DOHH2 (cell line): ENCODE data around the gene PBRM1.

Experiments used
- H3F3A ChIP-seq: fragments of 200-600 bp; sonication (generic), shearing (Covaris generic); 2 replicates; pipeline ENCODE4 v1.6.0; 2016; ENCODE audit warnings: antibody characterized with exemption, mild to moderate bottlenecking; ENCODE audit not compliant: control insufficient read depth, insufficient read depth
- H3K27ac ChIP-seq: fragments of 200-600 bp; sonication (generic); 2 replicates; pipeline ENCODE4 v1.5.1; 2014; ENCODE audit warnings: low read depth, mild to moderate bottlenecking, low read length, moderate library complexity
- H3K27me3 ChIP-seq: fragments of 200-600 bp; sonication (generic); 2 replicates; pipeline ENCODE4 v1.6.1; 2014; ENCODE audit warnings: mild to moderate bottlenecking, low read length, mixed read lengths; ENCODE audit not compliant: control insufficient read depth
- H3K36me3 ChIP-seq: fragments of 200-600 bp; sonication (generic); 2 replicates; pipeline ENCODE4 v1.6.1; 2014; ENCODE audit warnings: mild to moderate bottlenecking, low read length, moderate library complexity, mixed read lengths; ENCODE audit not compliant: control insufficient read depth
- H3K4me1 ChIP-seq: fragments of 200-600 bp; sonication (generic); 2 replicates; pipeline ENCODE4 v1.6.1; 2014; ENCODE audit warnings: mild to moderate bottlenecking, low read length, mixed read lengths; ENCODE audit not compliant: control insufficient read depth
- H3K4me2 ChIP-seq: fragments of 200-600 bp; sonication (generic); 2 replicates; pipeline ENCODE4 v1.6.0; 2014; ENCODE audit warnings: mild to moderate bottlenecking, low read length, moderate library complexity
- H3K4me3 ChIP-seq: fragments of 200-600 bp; sonication (generic); 2 replicates; pipeline ENCODE4 v1.5.1; 2014; ENCODE audit warnings: mild to moderate bottlenecking, low read length, mixed read lengths
- H3K79me2 ChIP-seq: fragments of 200-600 bp; sonication (generic); 2 replicates; pipeline ENCODE4 v1.6.1; 2014; ENCODE audit warnings: mild to moderate bottlenecking, low read length, mixed read lengths; ENCODE audit not compliant: control insufficient read depth
- H3K9me2 ChIP-seq: fragments of 200-600 bp; sonication (generic); replicated peaks from 2 replicates; pipeline ENCODE4 v1.6.1; 2014; ENCODE audit warnings: mild to moderate bottlenecking, low read length, mixed read lengths; ENCODE audit not compliant: control insufficient read depth
- H3K9me3 ChIP-seq: fragments of 200-600 bp; sonication (generic); 2 replicates; pipeline ENCODE4 v1.6.1; 2014; ENCODE audit warnings: antibody characterized with exemption, low read length, mixed read lengths; ENCODE audit not compliant: control insufficient read depth, insufficient read depth
- H4K20me1 ChIP-seq: fragments of 200-600 bp; sonication (generic); 2 replicates; pipeline ENCODE4 v1.6.0; 2014; ENCODE audit warnings: low read depth, mild to moderate bottlenecking, antibody characterized with exemption, low read length, moderate library complexity; ENCODE audit not compliant: control insufficient read depth, insufficient read depth
- CTCF ChIP-seq: fragments of 200-600 bp; sonication (generic); IDR thresholded peaks from one replicate; pipeline ENCODE4 v1.5.1; 2014; ENCODE audit warnings: antibody characterized with exemption, mild to moderate bottlenecking, low read depth, low read length; ENCODE audit not compliant: poor library complexity, severe bottlenecking
- EZH2phosphoT487 ChIP-seq: fragments of 200-600 bp; sonication (generic); IDR thresholded peaks from 2 replicates; pipeline ENCODE4 v1.6.1; 2017; ENCODE audit warnings: borderline replicate concordance, mild to moderate bottlenecking, antibody characterized with exemption, low read length, moderate library complexity, mixed read lengths

Gene PBRM1

GRCh38 chr3:52521488-52521824 lies 164.3 kb downstream of the PBRM1 start:
- Histone ChIP-seq H3K9me3 (no peaks in the 10 kb centered on the region), H3K4me2 (no peak overlapping the region), H3K9me2 (no peaks in the 10 kb centered on the region), H3F3A (no peaks in the 10 kb centered on the region), H4K20me1 (no peaks in the 10 kb centered on the region), H3K4me3 (no peak overlapping the region), H3K27me3 (no peaks in the 10 kb centered on the region), H3K4me1 (no peaks in the 10 kb centered on the region), H3K36me3 (peaks cover 15% of the 10 kb centered on the region), H3K27ac (no peak overlapping the region), H3K79me2 (no peaks in the 10 kb centered on the region)
- TF ChIP-seq EZH2phosphoT487: no peak
- no peak for TF ChIP-seq CTCF

GRCh38 chr3:52520716-52521487 lies 164.8 kb downstream of the PBRM1 start:
- no peaks in the 10 kb centered on the region for H3F3A ChIP-seq
- H3K36me3 ChIP-seq: peaks cover 11% of the 10 kb centered on the region
- H3K27ac ChIP-seq: no peak overlapping the region
- TF ChIP-seq CTCF (no peak), EZH2phosphoT487 (no peak)
- H4K20me1 ChIP-seq: no peaks in the 10 kb centered on the region
- H3K27me3 ChIP-seq: no peaks in the 10 kb centered on the region
- no peak overlapping the region for H3K4me2 ChIP-seq
- H3K4me1 ChIP-seq: no peaks in the 10 kb centered on the region
- H3K9me2 ChIP-seq: no peaks in the 10 kb centered on the region
- no peaks in the 10 kb centered on the region for H3K9me3 ChIP-seq
- H3K79me2 ChIP-seq: no peaks in the 10 kb centered on the region
- no peak overlapping the region for H3K4me3 ChIP-seq

- Histone ChIP-seq H3K4me1 (no peaks in the 10 kb centered on the region), H3K27me3 (no peaks in the 10 kb centered on the region), H4K20me1 (no peaks in the 10 kb centered on the region), H3K4me3 (no peak overlapping the region), H3K9me2 (no peaks in the 10 kb centered on the region), H3F3A (no peaks in the 10 kb centered on the region), H3K4me2 (no peak overlapping the region), H3K79me2 (no peaks in the 10 kb centered on the region), H3K36me3 (peaks cover 8% of the 10 kb centered on the region), H3K27ac (no peak overlapping the region), H3K9me3 (no peaks in the 10 kb centered on the region)
- no peak for TF ChIP-seq CTCF
- no peak for TF ChIP-seq EZH2phosphoT487
These were observed 165.5 kb downstream of the PBRM1 start for GRCh38 chr3:52520141-52520667.
